ENCODE data around the gene COL8A1.
"Not testable (repeated sequence)": the region's sequence is repeated elsewhere in the genome, so short reads cannot be mapped to it uniquely, and the experiment has no call there.

The COL8A1 gene

GRCh38 chr3:99638167-99638948 lies at the start of gene COL8A1:
COL8A1 (plus strand) TSS chr3:99638594; CDS start chr3:99790683, 152,089 bp downstream.
- DNase-seq (ENCODE audit: low spot score): no peak

GRCh38 chr3:99589168-99589567 lies 49.2 kb upstream of the COL8A1 start:
- DNase-seq (ENCODE audit: low spot score): not testable (repeated sequence)

GRCh38 chr3:99599894-99600293 lies 38.5 kb upstream of the COL8A1 start:
- no peak for DNase-seq (ENCODE audit: low spot score)

GRCh38 chr3:99601515-99601914 lies 36.9 kb upstream of the COL8A1 start:
- DNase-seq (ENCODE audit: low spot score): no peak

GRCh38 chr3:99602183-99602582 lies 36.2 kb upstream of the COL8A1 start:
- DNase-seq (ENCODE audit: low spot score): no peak

- DNase-seq (ENCODE audit: low spot score): no peak
Measured at GRCh38 chr3:99607151-99607550, 31.2 kb upstream of the COL8A1 start.

- no peak for DNase-seq (ENCODE audit: low spot score)
Measured at GRCh38 chr3:99614768-99615167, 23.6 kb upstream of the COL8A1 start.

- DNase-seq (ENCODE audit: low spot score): no peak
Measured at GRCh38 chr3:99620077-99620767, 18.2 kb upstream of the COL8A1 start.

- no peak for DNase-seq (ENCODE audit: low spot score)
Measured at GRCh38 chr3:99620976-99621375, 17.4 kb upstream of the COL8A1 start.

GRCh38 chr3:99624496-99625236 lies 13.7 kb upstream of the COL8A1 start:
- no peak for DNase-seq (ENCODE audit: low spot score)

- DNase-seq (ENCODE audit: low spot score): no peak
Measured at GRCh38 chr3:99625237-99625622, 13.2 kb upstream of the COL8A1 start.

GRCh38 chr3:99625643-99626416 lies 12.6 kb upstream of the COL8A1 start:
- DNase-seq (ENCODE audit: low spot score): no peak

GRCh38 chr3:99626417-99626788 lies 12.0 kb upstream of the COL8A1 start:
- DNase-seq (ENCODE audit: low spot score): no peak

- DNase-seq (ENCODE audit: low spot score): no peak
Measured at GRCh38 chr3:99627062-99627826, 11.2 kb upstream of the COL8A1 start.

GRCh38 chr3:99630815-99631214 lies 7.6 kb upstream of the COL8A1 start:
- no peak for DNase-seq (ENCODE audit: low spot score)

GRCh38 chr3:99633887-99634558 lies 4.4 kb upstream of the COL8A1 start:
- peak; percentile 59 for DNase-seq (ENCODE audit: low spot score)

- DNase-seq (ENCODE audit: low spot score): no peak
Measured at GRCh38 chr3:99634881-99635280, 3.5 kb upstream of the COL8A1 start.

GRCh38 chr3:99635348-99635747 lies 3.0 kb upstream of the COL8A1 start:
- no peak for DNase-seq (ENCODE audit: low spot score)

GRCh38 chr3:99637016-99637367 lies 1.4 kb upstream of the COL8A1 start:
- no peak for DNase-seq (ENCODE audit: low spot score)

- DNase-seq (ENCODE audit: low spot score): no peak
Measured at GRCh38 chr3:99637368-99638111, 854 bp upstream of the COL8A1 start.

Data from SW480 (cell line).